ENCODE measurements around the gene ATP6V1G3.

Gene ATP6V1G3

GRCh38 chr1:198517623-198518199 is 22.8 kb downstream of the ATP6V1G3 start:
- H3K9ac ChIP-seq (ENCODE audit: low read length) = no peak overlapping the region
- DNase-seq = no peak
- H2AFZ ChIP-seq (ENCODE audit: low read depth, low read length) = no peak overlapping the region
- no peak overlapping the region for H2AK5ac ChIP-seq (ENCODE audit: low read length, severe bottlenecking)
- no peak overlapping the region for H3K14ac ChIP-seq (ENCODE audit: low read length in 2 of 2)
- H3K27ac ChIP-seq (ENCODE audit: low read length, poor library complexity, severe bottlenecking) = no peak overlapping the region
- H3K27me3 ChIP-seq (ENCODE audit: control insufficient read depth in 1 of 2, insufficient read depth in 1 of 2, low read length in 2 of 2) = no peaks in the 10 kb centered on the region
- no peak overlapping the region for H4K8ac ChIP-seq (ENCODE audit: low read length)
- H3K4me1 ChIP-seq (ENCODE audit: control insufficient read depth, insufficient read depth, low read depth, low read length) = no peaks in the 10 kb centered on the region
- no peaks in the 10 kb centered on the region for H3K9me3 ChIP-seq (ENCODE audit: control insufficient read depth, low read length)
- no peak overlapping the region for H3K4ac ChIP-seq (ENCODE audit: low read depth in 1 of 2, low read length in 2 of 2)
- H3K23ac ChIP-seq (ENCODE audit: low read length in 2 of 2) = no peak overlapping the region
- H3K18ac ChIP-seq (ENCODE audit: low read depth in 1 of 2, low read length in 2 of 2) = no peak overlapping the region
- no peak overlapping the region for H3K4me3 ChIP-seq (ENCODE audit: insufficient read depth in 1 of 2, low read depth in 1 of 2, low read length in 2 of 2)
- H2BK15ac ChIP-seq (ENCODE audit: low read depth, poor library complexity, severe bottlenecking) = no peak overlapping the region
- no peak overlapping the region for H2BK12ac ChIP-seq (ENCODE audit: low read length in 2 of 2)
- no peaks in the 10 kb centered on the region for H3K36me3 ChIP-seq (ENCODE audit: control insufficient read depth in 1 of 2, insufficient read depth in 2 of 2, low read depth in 1 of 2, low read length in 2 of 2)
- H2BK120ac ChIP-seq (ENCODE audit: low read depth, low read length) = no peak overlapping the region
- no peak overlapping the region for H3K4me2 ChIP-seq (ENCODE audit: low read length, poor library complexity, severe bottlenecking)
- H2BK5ac ChIP-seq (ENCODE audit: low read depth, low read length, poor library complexity, severe bottlenecking) = no peak overlapping the region
- H3K79me1 ChIP-seq (replicated peaks; ENCODE audit: low read length, poor library complexity, severe bottlenecking) = no peaks in the 10 kb centered on the region
- H4K91ac ChIP-seq (ENCODE audit: low read length) = no peak overlapping the region

- Histone ChIP-seq H3K79me1 (replicated peaks; ENCODE audit: low read length, poor library complexity, severe bottlenecking) (no peaks in the 10 kb centered on the region), H3K18ac (ENCODE audit: low read depth in 1 of 2, low read length in 2 of 2) (no peak overlapping the region), H3K4ac (ENCODE audit: low read depth in 1 of 2, low read length in 2 of 2) (no peak overlapping the region), H3K9ac (ENCODE audit: low read length) (no peak overlapping the region), H3K4me3 (ENCODE audit: insufficient read depth in 1 of 2, low read depth in 1 of 2, low read length in 2 of 2) (no peak overlapping the region), H3K36me3 (ENCODE audit: control insufficient read depth in 1 of 2, insufficient read depth in 2 of 2, low read depth in 1 of 2, low read length in 2 of 2) (no peaks in the 10 kb centered on the region), H3K14ac (ENCODE audit: low read length in 2 of 2) (no peak overlapping the region), H2BK5ac (ENCODE audit: low read depth, low read length, poor library complexity, severe bottlenecking) (no peak overlapping the region), H3K9me3 (ENCODE audit: control insufficient read depth, low read length) (peaks cover 5% of the 10 kb centered on the region), H3K27ac (ENCODE audit: low read length, poor library complexity, severe bottlenecking) (no peak overlapping the region), H2BK12ac (ENCODE audit: low read length in 2 of 2) (no peak overlapping the region), H3K27me3 (ENCODE audit: control insufficient read depth in 1 of 2, insufficient read depth in 1 of 2, low read length in 2 of 2) (no peaks in the 10 kb centered on the region), H2BK120ac (ENCODE audit: low read depth, low read length) (no peak overlapping the region), H2AFZ (ENCODE audit: low read depth, low read length) (no peak overlapping the region), H3K4me1 (ENCODE audit: control insufficient read depth, insufficient read depth, low read depth, low read length) (peaks cover 5% of the 10 kb centered on the region), H4K8ac (ENCODE audit: low read length) (no peak overlapping the region), H4K91ac (ENCODE audit: low read length) (no peak overlapping the region), H2BK15ac (ENCODE audit: low read depth, poor library complexity, severe bottlenecking) (no peak overlapping the region), H3K4me2 (ENCODE audit: low read length, poor library complexity, severe bottlenecking) (no peak overlapping the region), H2AK5ac (ENCODE audit: low read length, severe bottlenecking) (no peak overlapping the region), H3K23ac (ENCODE audit: low read length in 2 of 2) (no peak overlapping the region)
- no peak for DNase-seq
Measured at GRCh38 chr1:198500096-198500495, 40.4 kb downstream of the ATP6V1G3 start.

- H3K27me3 ChIP-seq (ENCODE audit: control insufficient read depth in 1 of 2, insufficient read depth in 1 of 2, low read length in 2 of 2) = no peaks in the 10 kb centered on the region
- no peak overlapping the region for H4K8ac ChIP-seq (ENCODE audit: low read length)
- H3K9me3 ChIP-seq (ENCODE audit: control insufficient read depth, low read length) = peaks cover 5% of the 10 kb centered on the region
- no peak overlapping the region for H3K27ac ChIP-seq (ENCODE audit: low read length, poor library complexity, severe bottlenecking)
- H3K36me3 ChIP-seq (ENCODE audit: control insufficient read depth in 1 of 2, insufficient read depth in 2 of 2, low read depth in 1 of 2, low read length in 2 of 2) = no peaks in the 10 kb centered on the region
- H4K91ac ChIP-seq (ENCODE audit: low read length) = no peak overlapping the region
- H3K18ac ChIP-seq (ENCODE audit: low read depth in 1 of 2, low read length in 2 of 2) = no peak overlapping the region
- no peak overlapping the region for H2BK12ac ChIP-seq (ENCODE audit: low read length in 2 of 2)
- no peak overlapping the region for H3K4ac ChIP-seq (ENCODE audit: low read depth in 1 of 2, low read length in 2 of 2)
- H3K4me1 ChIP-seq (ENCODE audit: control insufficient read depth, insufficient read depth, low read depth, low read length) = peaks cover 9% of the 10 kb centered on the region
- H2AK5ac ChIP-seq (ENCODE audit: low read length, severe bottlenecking) = no peak overlapping the region
- H3K79me1 ChIP-seq (replicated peaks; ENCODE audit: low read length, poor library complexity, severe bottlenecking) = no peaks in the 10 kb centered on the region
- H3K23ac ChIP-seq (ENCODE audit: low read length in 2 of 2) = no peak overlapping the region
- no peak overlapping the region for H3K9ac ChIP-seq (ENCODE audit: low read length)
- DNase-seq = no peak
- no peak overlapping the region for H2BK120ac ChIP-seq (ENCODE audit: low read depth, low read length)
- no peak overlapping the region for H3K14ac ChIP-seq (ENCODE audit: low read length in 2 of 2)
- H3K4me2 ChIP-seq (ENCODE audit: low read length, poor library complexity, severe bottlenecking) = no peak overlapping the region
- no peak overlapping the region for H2BK15ac ChIP-seq (ENCODE audit: low read depth, poor library complexity, severe bottlenecking)
- H3K4me3 ChIP-seq (ENCODE audit: insufficient read depth in 1 of 2, low read depth in 1 of 2, low read length in 2 of 2) = no peak overlapping the region
- 94% methylated on average over 1 of the region's 1 CpG for WGBS
- no peak overlapping the region for H2AFZ ChIP-seq (ENCODE audit: low read depth, low read length)
- H2BK5ac ChIP-seq (ENCODE audit: low read depth, low read length, poor library complexity, severe bottlenecking) = no peak overlapping the region
Measured at GRCh38 chr1:198499588-198499987, 40.9 kb downstream of the ATP6V1G3 start.

GRCh38 chr1:198498881-198499280 is 41.6 kb downstream of the ATP6V1G3 start:
- Histone ChIP-seq H4K91ac (ENCODE audit: low read length) (no peak overlapping the region), H3K4me2 (ENCODE audit: low read length, poor library complexity, severe bottlenecking) (no peak overlapping the region), H3K27ac (ENCODE audit: low read length, poor library complexity, severe bottlenecking) (peak overlapping the region; percentile 21), H3K14ac (ENCODE audit: low read length in 2 of 2) (no peak overlapping the region), H2BK5ac (ENCODE audit: low read depth, low read length, poor library complexity, severe bottlenecking) (no peak overlapping the region), H3K4me1 (ENCODE audit: control insufficient read depth, insufficient read depth, low read depth, low read length) (peaks cover 9% of the 10 kb centered on the region), H3K23ac (ENCODE audit: low read length in 2 of 2) (no peak overlapping the region), H3K4me3 (ENCODE audit: insufficient read depth in 1 of 2, low read depth in 1 of 2, low read length in 2 of 2) (no peak overlapping the region), H3K9ac (ENCODE audit: low read length) (no peak overlapping the region), H3K36me3 (ENCODE audit: control insufficient read depth in 1 of 2, insufficient read depth in 2 of 2, low read depth in 1 of 2, low read length in 2 of 2) (no peaks in the 10 kb centered on the region), H2AFZ (ENCODE audit: low read depth, low read length) (no peak overlapping the region), H3K27me3 (ENCODE audit: control insufficient read depth in 1 of 2, insufficient read depth in 1 of 2, low read length in 2 of 2) (no peaks in the 10 kb centered on the region), H4K8ac (ENCODE audit: low read length) (no peak overlapping the region), H3K79me1 (replicated peaks; ENCODE audit: low read length, poor library complexity, severe bottlenecking) (no peaks in the 10 kb centered on the region), H2BK12ac (ENCODE audit: low read length in 2 of 2) (no peak overlapping the region), H2AK5ac (ENCODE audit: low read length, severe bottlenecking) (no peak overlapping the region), H3K18ac (ENCODE audit: low read depth in 1 of 2, low read length in 2 of 2) (peak overlapping the region in 1 of 2 experiments; percentile 29), H3K9me3 (ENCODE audit: control insufficient read depth, low read length) (peaks cover 5% of the 10 kb centered on the region), H2BK15ac (ENCODE audit: low read depth, poor library complexity, severe bottlenecking) (no peak overlapping the region), H3K4ac (ENCODE audit: low read depth in 1 of 2, low read length in 2 of 2) (no peak overlapping the region), H2BK120ac (ENCODE audit: low read depth, low read length) (no peak overlapping the region)
- no peak for DNase-seq
- no CpG with 5 or more reads among the region's 1 CpG for WGBS

Measured in mesenchymal stem cell (in vitro differentiated cells and primary cell).